ENCODE measurements around the gene INPP4A.
"Not testable (repeated sequence)": the region's sequence is repeated elsewhere in the genome, so short reads cannot be mapped to it uniquely, and the experiment has no call there.

The INPP4A gene

GRCh38 chr2:98594665-98595064 lies 150.0 kb downstream of the INPP4A start:
- not testable (repeated sequence) for DNase-seq

- no peak for DNase-seq
These were observed 154.2 kb downstream of the INPP4A start for GRCh38 chr2:98598781-98599428.

GRCh38 chr2:98601532-98602132 lies 157.0 kb downstream of the INPP4A start:
- DNase-seq, result no peak

- DNase-seq, result no peak
These were observed 159.9 kb downstream of the INPP4A start for GRCh38 chr2:98604547-98604946.

- no peak for DNase-seq
These were observed 160.4 kb downstream of the INPP4A start for GRCh38 chr2:98605076-98605475.

GRCh38 chr2:98606431-98606830 lies 161.8 kb downstream of the INPP4A start:
- DNase-seq, result no peak

- no peak for DNase-seq
These were observed 162.4 kb downstream of the INPP4A start for GRCh38 chr2:98607104-98607503.

- no peak for DNase-seq
These were observed 163.1 kb downstream of the INPP4A start for GRCh38 chr2:98607741-98608115.

- peak; percentile 78 to 85 for DNase-seq
These were observed 163.7 kb downstream of the INPP4A start, which contains the start of the genes COA5 and UNC50 for GRCh38 chr2:98608116-98608961. TSS of gene COA5 (minus strand) at chr2:98608512. CDS start at chr2:98608405, 107 bp downstream. TSS of gene UNC50 (plus strand) at chr2:98608589. CDS start at chr2:98609760, 1,171 bp downstream.

- no peak for DNase-seq
These were observed 164.4 kb downstream of the INPP4A start for GRCh38 chr2:98608962-98609604.

GRCh38 chr2:98614024-98614739 lies 169.5 kb downstream of the INPP4A start:
- DNase-seq, result no peak

GRCh38 chr2:98615481-98615880 lies 170.8 kb downstream of the INPP4A start:
- no peak for DNase-seq

GRCh38 chr2:98617149-98617548 lies 172.5 kb downstream of the INPP4A start:
- DNase-seq, result no peak

- no peak for DNase-seq
These were observed 179.0 kb downstream of the INPP4A start for GRCh38 chr2:98623657-98624056.

- DNase-seq, result no peak
These were observed 187.7 kb downstream of the INPP4A start for GRCh38 chr2:98632351-98632750.

- DNase-seq, result no peak
These were observed 189.9 kb downstream of the INPP4A start for GRCh38 chr2:98634406-98635092.

- no peak for DNase-seq
These were observed 192.9 kb downstream of the INPP4A start for GRCh38 chr2:98637401-98638147.

- DNase-seq, result no peak
These were observed 198.9 kb downstream of the INPP4A start for GRCh38 chr2:98643496-98644100.
